Suprapubic skin (tissue), 4 donors: Measurements from ENCODE around the gene PRC1.

ENCODE experiments used
- EP300 ChIP-seq: sonication (generic); formaldehyde crosslinking; IDR thresholded peaks from one replicate; pipeline ENCODE4 v1.6.1; 2017; ENCODE audit warnings: antibody characterized with exemption
- POLR2AphosphoS5 ChIP-seq, 3 donors: sonication (generic); formaldehyde crosslinking; IDR thresholded peaks; one replicate each; pipeline ENCODE4 v1.6.1; 2017; ENCODE audit warnings: antibody characterized with exemption in 3 of 3
- TF ChIP-seq, protein P1 (sequence below), 2 donors: fragments of 200-600 bp in 1 of 2; fragments of 450-650 bp in 1 of 2; sonication (generic) in 1 of 2; IDR thresholded peaks; one replicate each; pipeline ENCODE4 v1.5.1; 2016 to 2019; ENCODE audit warnings: antibody characterized with exemption in 2 of 2, mild to moderate bottlenecking in 1 of 2, moderate library complexity in 1 of 2

DNA sequence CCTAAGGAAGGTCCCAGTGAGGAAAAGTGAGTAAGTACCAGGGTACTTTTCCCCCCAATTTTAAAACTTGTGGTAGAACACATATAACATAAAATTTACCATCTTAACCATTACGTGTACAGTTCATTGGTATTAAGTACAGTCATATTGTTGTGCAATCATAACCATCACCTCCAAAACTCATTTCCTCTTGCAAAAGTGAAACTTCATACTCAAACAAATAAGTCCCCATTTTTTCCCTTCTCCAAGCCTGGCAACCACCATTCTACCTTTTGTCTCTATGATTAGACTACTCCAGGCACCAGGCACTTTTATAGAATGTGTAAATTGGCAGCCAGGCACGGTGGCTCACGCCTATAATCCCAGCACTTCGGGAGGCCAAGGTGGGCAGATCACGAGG, 12.2 kb downstream of the PRC1 start:
- TF ChIP-seq, protein P1, sequence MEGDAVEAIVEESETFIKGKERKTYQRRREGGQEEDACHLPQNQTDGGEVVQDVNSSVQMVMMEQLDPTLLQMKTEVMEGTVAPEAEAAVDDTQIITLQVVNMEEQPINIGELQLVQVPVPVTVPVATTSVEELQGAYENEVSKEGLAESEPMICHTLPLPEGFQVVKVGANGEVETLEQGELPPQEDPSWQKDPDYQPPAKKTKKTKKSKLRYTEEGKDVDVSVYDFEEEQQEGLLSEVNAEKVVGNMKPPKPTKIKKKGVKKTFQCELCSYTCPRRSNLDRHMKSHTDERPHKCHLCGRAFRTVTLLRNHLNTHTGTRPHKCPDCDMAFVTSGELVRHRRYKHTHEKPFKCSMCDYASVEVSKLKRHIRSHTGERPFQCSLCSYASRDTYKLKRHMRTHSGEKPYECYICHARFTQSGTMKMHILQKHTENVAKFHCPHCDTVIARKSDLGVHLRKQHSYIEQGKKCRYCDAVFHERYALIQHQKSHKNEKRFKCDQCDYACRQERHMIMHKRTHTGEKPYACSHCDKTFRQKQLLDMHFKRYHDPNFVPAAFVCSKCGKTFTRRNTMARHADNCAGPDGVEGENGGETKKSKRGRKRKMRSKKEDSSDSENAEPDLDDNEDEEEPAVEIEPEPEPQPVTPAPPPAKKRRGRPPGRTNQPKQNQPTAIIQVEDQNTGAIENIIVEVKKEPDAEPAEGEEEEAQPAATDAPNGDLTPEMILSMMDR (IDR thresholded peaks at IDR 0.05): no peak
- TF ChIP-seq POLR2AphosphoS5 (IDR thresholded peaks at IDR 0.05) (no peak), EP300 (no peak)
